HEK293 (cell line): ENCODE measurements around the gene FAM227B.
"Not testable (repeated sequence)": the region's sequence is repeated elsewhere in the genome, so short reads cannot be mapped to it uniquely, and the experiment has no call there.

Experiments used
- CTCF ChIA-PET: fragments of 350-600 bp; formaldehyde crosslinking; extraction: SDS; loops from one replicate; lab custom pipeline; 2021; ENCODE audit warnings: antibody characterized with exemption; lab: Yijun Ruan, JAX
- POLR2A ChIA-PET: fragments of 300-600 bp; formaldehyde crosslinking; extraction: SDS; loops from one replicate; lab custom pipeline; 2020; ENCODE audit warnings: antibody characterized with exemption, inconsistent platforms; lab: Yijun Ruan, JAX
- H3K27ac ChIP-seq: fragments of 200-500 bp; sonication (Bioruptor generic); 2 replicates; pipeline ENCODE4 v1.5.1; 2014; ENCODE audit warnings: low read depth, low read length, control low read depth, inconsistent platforms; ENCODE audit errors: extremely low read depth
- H3K36me3 ChIP-seq, 2 experiments: fragments of 200-500 bp in 1 of 2; sonication (Bioruptor generic) in 1 of 2; 1 replicate in 1 of 2; 2 replicates in 1 of 2; pipeline ENCODE4 v1.5.1; 2014 to 2017; ENCODE audit warnings: inconsistent platforms in 2 of 2, low read length in 2 of 2; ENCODE audit not compliant: control insufficient read depth in 2 of 2, insufficient read depth in 1 of 2
- H3K4me1 ChIP-seq: fragments of 200-500 bp; sonication (Bioruptor generic); 2 replicates; pipeline ENCODE4 v1.5.1; 2014; ENCODE audit warnings: mild to moderate bottlenecking, low read length, inconsistent platforms; ENCODE audit not compliant: control insufficient read depth, insufficient read depth
- H3K4me3 ChIP-seq: 2 replicates; pipeline ENCODE4 v1.5.1; 2011; ENCODE audit warnings: low read depth, mild to moderate bottlenecking, control low read depth, low read length, moderate library complexity
- H3K9me3 ChIP-seq: fragments of 200-500 bp; sonication (Bioruptor generic); 2 replicates; pipeline ENCODE4 v1.5.1; 2014; ENCODE audit warnings: low read depth, low read length, inconsistent platforms; ENCODE audit not compliant: control insufficient read depth, insufficient read depth
- MEIS1 ChIP-seq: sonication (generic); formaldehyde crosslinking; IDR thresholded peaks from 2 replicates; pipeline ENCODE4 v1.8.1; 2022; ENCODE audit warnings: missing genetic modification reagents, mild to moderate bottlenecking, borderline replicate concordance
- OVOL3 ChIP-seq: fragments of 450-650 bp; formaldehyde crosslinking; IDR thresholded peaks from 2 replicates; pipeline ENCODE4 v1.5.1; 2016; ENCODE audit warnings: missing biosample characterization, missing genetic modification characterization
- SP3 ChIP-seq: fragments of 450-650 bp; formaldehyde crosslinking; IDR thresholded peaks from 2 replicates; pipeline ENCODE4 v1.5.1; 2016; ENCODE audit warnings: missing biosample characterization, missing genetic modification characterization
- TCF7L2 ChIP-seq: IDR thresholded peaks from 2 replicates; pipeline ENCODE4 v1.6.1; 2011; ENCODE audit warnings: low read depth, mild to moderate bottlenecking, inconsistent platforms, low read length, moderate library complexity, borderline replicate concordance
- ZBTB49 ChIP-seq: fragments of 450-650 bp; formaldehyde crosslinking; IDR thresholded peaks from 2 replicates; pipeline ENCODE4 v1.5.1; 2016; ENCODE audit warnings: missing biosample characterization, missing genetic modification characterization, low read depth
- ZNF140 ChIP-seq: fragments of 450-650 bp; formaldehyde crosslinking; IDR thresholded peaks from 2 replicates; pipeline ENCODE4 v1.5.1; 2016; ENCODE audit warnings: missing biosample characterization, missing genetic modification characterization
- ZNF214 ChIP-seq: fragments of 450-650 bp; formaldehyde crosslinking; IDR thresholded peaks from 2 replicates; pipeline ENCODE4 v1.5.1; 2017; ENCODE audit warnings: missing biosample characterization, mild to moderate bottlenecking, missing genetic modification characterization, borderline replicate concordance
- ZNF239 ChIP-seq: fragments of 450-650 bp; formaldehyde crosslinking; IDR thresholded peaks from 2 replicates; pipeline ENCODE4 v1.5.1; 2016; ENCODE audit warnings: missing biosample characterization, missing genetic modification characterization
- ZNF266 ChIP-seq: fragments of 450-650 bp; formaldehyde crosslinking; IDR thresholded peaks from 2 replicates; pipeline ENCODE4 v1.5.1; 2016; ENCODE audit warnings: missing biosample characterization, missing genetic modification characterization, low read depth
- ZNF311 ChIP-seq: fragments of 450-650 bp; formaldehyde crosslinking; IDR thresholded peaks from 2 replicates; pipeline ENCODE4 v1.5.1; 2017; ENCODE audit warnings: missing biosample characterization, missing genetic modification characterization, borderline replicate concordance
- ZNF433 ChIP-seq: fragments of 450-650 bp; formaldehyde crosslinking; IDR thresholded peaks from 2 replicates; pipeline ENCODE4 v1.5.1; 2016; ENCODE audit warnings: missing biosample characterization, missing genetic modification characterization, low read depth
- ZNF473 ChIP-seq: fragments of 450-650 bp; formaldehyde crosslinking; IDR thresholded peaks from 2 replicates; pipeline ENCODE4 v1.5.1; 2017; ENCODE audit warnings: missing biosample characterization, missing genetic modification characterization
- ZNF48 ChIP-seq: fragments of 450-650 bp; formaldehyde crosslinking; IDR thresholded peaks from 2 replicates; pipeline ENCODE4 v1.5.1; 2016; ENCODE audit warnings: missing biosample characterization, missing genetic modification characterization
- ZNF558 ChIP-seq: fragments of 450-650 bp; formaldehyde crosslinking; IDR thresholded peaks from 2 replicates; pipeline ENCODE4 v1.5.1; 2016; ENCODE audit warnings: missing biosample characterization, missing genetic modification characterization
- ZNF560 ChIP-seq: fragments of 450-650 bp; formaldehyde crosslinking; IDR thresholded peaks from 2 replicates; pipeline ENCODE4 v1.5.1; 2017; ENCODE audit warnings: missing biosample characterization, missing genetic modification characterization, borderline replicate concordance
- ZNF561 ChIP-seq: fragments of 450-650 bp; IDR thresholded peaks from 2 replicates; pipeline ENCODE4 v1.5.1; 2018; ENCODE audit warnings: missing biosample characterization, missing genetic modification characterization, borderline replicate concordance
- ZNF645 ChIP-seq: fragments of 450-650 bp; formaldehyde crosslinking; IDR thresholded peaks from 2 replicates; pipeline ENCODE4; 2016; ENCODE audit warnings: missing biosample characterization, missing genetic modification characterization
- ZNF747 ChIP-seq: fragments of 450-650 bp; formaldehyde crosslinking; IDR thresholded peaks from 2 replicates; pipeline ENCODE4 v1.5.1; 2016; ENCODE audit warnings: missing biosample characterization, missing genetic modification characterization
- ZNF785 ChIP-seq: fragments of 450-650 bp; formaldehyde crosslinking; IDR thresholded peaks from 2 replicates; pipeline ENCODE4 v1.5.1; 2016; ENCODE audit warnings: missing biosample characterization, missing genetic modification characterization
- ZSCAN5A ChIP-seq: fragments of 450-650 bp; formaldehyde crosslinking; IDR thresholded peaks from 2 replicates; pipeline ENCODE4 v1.5.1; 2016; ENCODE audit warnings: missing biosample characterization, missing genetic modification characterization
- TF ChIP-seq, protein P1 (sequence below): fragments of 450-650 bp; formaldehyde crosslinking; optimal IDR thresholded peaks from 2 replicates; pipeline ENCODE3; 2016; ENCODE audit warnings: missing biosample characterization, mild to moderate bottlenecking, missing genetic modification characterization

Gene FAM227B

DNA sequence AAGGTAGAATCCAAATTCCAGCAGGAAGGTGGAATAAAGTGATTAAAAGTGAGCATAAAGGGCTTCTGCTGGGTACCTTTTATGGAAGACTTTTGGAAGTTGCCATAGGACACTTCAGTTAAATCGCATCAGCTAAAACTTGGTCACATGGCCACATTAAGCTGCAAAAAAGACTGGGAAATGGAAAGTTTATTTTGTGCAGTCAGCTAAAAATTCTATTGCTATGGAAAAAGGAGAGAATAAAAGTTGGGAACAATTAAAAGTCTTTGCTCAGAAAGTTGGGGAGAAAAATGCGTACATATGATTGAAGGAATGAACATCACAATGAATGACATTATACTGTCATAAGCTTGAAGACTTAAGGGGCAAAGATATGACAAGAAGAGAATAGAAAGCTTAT lies 148.3 kb downstream of the FAM227B start:
- POLR2A ChIA-PET = no interaction called here
- no peaks in the 10 kb centered on the region for H3K9me3 ChIP-seq
- no peaks in the 10 kb centered on the region for H3K36me3 ChIP-seq
- TF ChIP-seq ZNF561 (tag by site-specific recombination) (no peak), SP3 (tag by site-specific recombination) (no peak), ZNF473 (tag by site-specific recombination) (no peak)
- H3K4me1 ChIP-seq = no peaks in the 10 kb centered on the region
- H3K27ac ChIP-seq = no peak overlapping the region
- CTCF ChIA-PET = interaction anchor here (0.7 to 0.8 kb wide), 2 partner anchors 10 to 234 kb away, joined by 3 read pairs; no protein-coding TSS in a partner anchor
- no peak overlapping the region for H3K4me3 ChIP-seq

DNA sequence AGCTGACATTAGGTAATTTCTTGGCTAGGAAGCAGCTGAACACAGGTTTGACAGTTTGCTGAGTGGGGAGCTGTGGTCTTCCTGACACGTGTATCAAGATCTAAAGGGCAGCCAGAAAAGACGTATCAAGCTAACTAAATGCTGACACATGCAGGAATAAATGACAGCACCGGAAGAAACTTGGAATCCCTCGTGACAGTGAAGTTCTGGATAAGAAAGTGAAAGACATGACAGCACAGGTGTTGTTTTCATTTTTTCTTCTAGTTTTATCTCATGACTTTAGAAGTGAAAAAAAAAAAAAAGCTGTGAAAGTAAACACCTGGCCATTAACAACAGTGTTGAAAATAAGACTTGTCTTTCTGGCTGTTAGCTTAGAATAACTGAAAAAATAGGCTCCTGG lies 148.9 kb downstream of the FAM227B start:
- Histone ChIP-seq H3K36me3 (no peaks in the 10 kb centered on the region), H3K4me3 (no peak overlapping the region), H3K4me1 (no peaks in the 10 kb centered on the region), H3K27ac (no peak overlapping the region), H3K9me3 (no peaks in the 10 kb centered on the region)
- TF ChIP-seq TCF7L2 = no peak
- TF ChIP-seq ZNF558 (tag by site-specific recombination) = no peak
- no peak for TF ChIP-seq ZNF311 (tag by site-specific recombination)
- no peak for TF ChIP-seq ZNF48 (tag by site-specific recombination)
- no peak for TF ChIP-seq MEIS1 (CRISPR knock-in tag)
- TF ChIP-seq ZNF747 (tag by site-specific recombination) = no peak
- TF ChIP-seq ZNF433 (tag by site-specific recombination) = no peak
- TF ChIP-seq ZSCAN5A (tag by site-specific recombination) = no peak
- TF ChIP-seq ZBTB49 = no peak
- TF ChIP-seq OVOL3 (tag by site-specific recombination) = no peak
- TF ChIP-seq ZNF645 (tag by site-specific recombination) = no peak
- TF ChIP-seq ZNF214 (tag by site-specific recombination) = no peak
- TF ChIP-seq, protein P1, sequence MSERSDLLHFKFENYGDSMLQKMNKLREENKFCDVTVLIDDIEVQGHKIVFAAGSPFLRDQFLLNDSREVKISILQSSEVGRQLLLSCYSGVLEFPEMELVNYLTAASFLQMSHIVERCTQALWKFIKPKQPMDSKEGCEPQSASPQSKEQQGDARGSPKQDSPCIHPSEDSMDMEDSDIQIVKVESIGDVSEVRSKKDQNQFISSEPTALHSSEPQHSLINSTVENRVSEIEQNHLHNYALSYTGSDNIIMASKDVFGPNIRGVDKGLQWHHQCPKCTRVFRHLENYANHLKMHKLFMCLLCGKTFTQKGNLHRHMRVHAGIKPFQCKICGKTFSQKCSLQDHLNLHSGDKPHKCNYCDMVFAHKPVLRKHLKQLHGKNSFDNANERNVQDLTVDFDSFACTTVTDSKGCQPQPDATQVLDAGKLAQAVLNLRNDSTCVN (tag by site-specific recombination) = no peak
- TF ChIP-seq ZNF266 (tag by site-specific recombination) = no peak
- TF ChIP-seq ZNF239 (tag by site-specific recombination) = no peak
- no peak for TF ChIP-seq ZNF560 (tag by site-specific recombination)
- TF ChIP-seq ZNF785 (tag by site-specific recombination) = no peak
- TF ChIP-seq ZNF140 (tag by site-specific recombination) = no peak
- POLR2A ChIA-PET = no interaction called here
- CTCF ChIA-PET = interaction anchor here (0.6 to 1.8 kb wide), 5 partner anchors 9 to 674 kb away, joined by 3 to 4 read pairs (median 3); no protein-coding TSS in a partner anchor

- H3K36me3 ChIP-seq, H3K4me1 ChIP-seq, H3K27ac ChIP-seq, POLR2A ChIA-PET, H3K9me3 ChIP-seq, H3K4me3 ChIP-seq: not testable (repeated sequence)
- CTCF ChIA-PET = interaction anchor here (0.6 to 1.8 kb wide), 4 partner anchors 10 to 675 kb away, joined by 3 to 4 read pairs (median 3); no protein-coding TSS in a partner anchor
These were observed 149.4 kb downstream of the FAM227B start for GRCh38 chr15:49471248-49471647.
